ENCODE measurements around the gene OTOP1.
A peak's percentile ranks its signal among the peaks of the same experiment; 100 is the strongest.
"Not testable (repeated sequence)": the region's sequence is repeated elsewhere in the genome, so short reads cannot be mapped to it uniquely, and the experiment has no call there.

OTOP1 gene

GRCh38 chr4:4164532-4165173 lies 62.1 kb downstream of the OTOP1 start:
- DNase-seq (ENCODE audit: low read depth): not testable (repeated sequence)

DNA sequence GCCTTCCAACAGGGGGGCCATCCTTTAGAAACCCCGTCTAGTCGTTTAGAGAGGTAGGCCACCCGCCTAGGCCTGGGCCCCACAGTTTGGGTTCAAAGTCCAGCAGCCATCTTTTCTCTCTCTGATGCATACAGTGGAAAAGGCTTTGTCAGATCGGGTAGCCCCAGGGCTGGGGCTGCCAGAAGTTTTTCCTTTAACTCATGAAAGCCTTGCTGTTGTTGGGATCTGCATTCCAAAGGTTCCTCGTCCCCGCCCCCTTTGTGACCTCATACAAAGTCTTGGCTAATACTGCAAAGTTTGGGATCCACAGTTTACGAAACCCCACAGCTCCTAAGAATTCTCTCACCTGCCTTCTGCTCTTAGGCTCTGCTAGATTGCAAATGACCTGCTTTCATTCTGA lies 64.5 kb downstream of the OTOP1 start:
- DNase-seq (ENCODE audit: low read depth): not testable (repeated sequence)

DNA sequence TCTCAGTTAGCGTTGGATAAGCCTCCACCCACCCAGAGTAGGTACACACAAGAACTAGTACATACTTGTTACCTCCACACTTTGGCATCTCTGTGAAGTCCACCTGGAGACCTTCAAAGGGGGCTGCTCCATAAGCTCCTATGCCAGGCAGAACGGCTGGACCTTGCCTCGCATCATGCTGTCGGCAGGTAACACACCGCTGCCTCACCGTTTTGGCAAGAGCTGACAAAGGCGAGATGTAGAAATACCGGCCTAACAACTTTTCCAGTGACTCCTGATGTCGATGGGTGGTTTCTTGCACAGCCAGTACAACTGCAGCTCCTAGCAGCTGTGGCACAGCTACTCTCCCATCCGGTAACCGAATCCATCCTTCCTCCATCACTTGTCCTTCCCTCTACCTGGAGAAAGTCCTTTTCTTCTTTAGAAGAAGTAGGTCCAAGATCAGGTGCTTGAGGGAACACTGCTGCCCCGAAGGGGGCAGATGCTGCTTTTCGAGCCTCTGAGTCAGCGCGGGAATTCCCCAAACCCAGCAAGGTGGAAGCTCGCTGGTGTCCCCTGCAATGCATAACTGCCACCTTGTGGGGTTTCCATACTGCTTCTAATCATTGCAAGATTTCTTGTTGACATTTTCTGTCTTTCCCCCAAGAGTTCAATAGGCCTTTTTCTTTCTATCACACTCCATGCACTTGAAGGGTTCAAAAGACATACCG lies 65.6 kb downstream of the OTOP1 start:
- not testable (repeated sequence) for DNase-seq (ENCODE audit: low read depth)

DNA sequence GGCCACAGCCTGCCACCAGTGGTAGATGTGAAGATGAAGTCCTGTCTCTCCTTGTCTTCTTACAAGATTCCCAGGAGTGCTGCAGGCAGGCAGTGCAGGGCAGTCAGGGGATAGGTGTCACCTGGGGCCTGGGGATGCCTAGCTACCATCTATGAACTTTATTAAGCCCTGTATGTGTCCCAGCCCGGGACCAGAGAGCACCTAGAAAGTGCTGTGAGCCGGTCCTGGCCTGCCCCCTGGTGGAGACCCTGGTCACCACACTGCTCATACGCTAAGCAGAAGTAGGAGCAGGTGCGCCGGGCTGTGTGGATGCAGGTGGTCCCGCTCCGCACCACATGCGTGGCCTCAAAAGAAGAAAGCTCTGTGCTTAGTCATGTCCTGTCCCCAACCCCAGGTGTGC lies 81.1 kb downstream of the OTOP1 start:
- peak; percentile 1 for DNase-seq (ENCODE audit: low read depth)

- not testable (repeated sequence) for DNase-seq (ENCODE audit: low read depth)
Observed at GRCh38 chr4:4143376-4143775, 83.4 kb downstream of the OTOP1 start.

DNA sequence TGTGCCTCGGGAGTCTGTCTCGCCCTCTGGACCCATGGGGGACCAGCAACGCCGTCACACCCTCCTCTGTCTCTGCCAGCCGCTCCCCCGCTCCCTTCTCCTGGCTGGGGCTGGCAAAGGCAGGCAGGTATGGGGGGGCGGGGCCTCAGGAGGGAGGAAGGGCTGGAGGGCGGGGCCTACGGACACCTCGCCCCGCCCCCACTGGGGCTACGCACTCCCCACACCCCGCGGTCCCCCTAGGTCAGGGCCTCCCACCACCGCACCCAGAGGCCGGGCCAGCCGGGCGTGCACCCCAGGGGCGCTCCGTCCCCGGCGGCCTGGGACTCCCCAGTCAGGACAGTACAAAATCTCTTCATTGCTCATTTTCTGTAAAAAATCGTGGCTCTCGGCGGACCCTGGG lies 84.0 kb downstream of the OTOP1 start:
- not testable (repeated sequence) for DNase-seq (ENCODE audit: low read depth)

DNA sequence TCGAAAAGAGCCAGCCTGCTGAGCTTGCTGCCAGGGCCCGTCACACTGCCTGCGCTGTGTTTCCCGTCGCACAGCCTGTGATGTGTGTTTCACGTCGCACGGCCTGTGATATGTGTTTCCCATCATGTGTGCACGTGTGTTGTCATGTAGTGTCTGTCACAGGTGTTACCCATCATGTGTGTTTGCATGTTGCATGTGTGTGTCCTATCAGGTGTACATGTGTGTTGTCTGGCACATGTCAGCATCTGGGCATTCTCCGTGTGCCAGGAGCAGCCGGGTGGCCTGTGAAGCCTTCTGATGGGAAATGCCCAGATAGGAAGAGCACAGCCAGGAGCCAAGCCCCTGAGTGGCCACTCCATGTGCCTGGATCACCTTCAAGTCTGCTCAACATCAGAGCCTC lies 85.5 kb downstream of the OTOP1 start:
- DNase-seq (ENCODE audit: low read depth): not testable (repeated sequence)

Measured in amniotic epithelial cell (primary cell).